ENCODE measurements around the gene WBP1L.
A peak's percentile ranks its signal among the peaks of the same experiment; 100 is the strongest.

The WBP1L gene

GRCh38 chr10:102710609-102711008, 33.1 kb upstream of the WBP1L start (continued):
- TF ChIP-seq ZNF660 (tag by site-specific recombination; IDR thresholded peaks at IDR 0.05) (0 out of 2 replicates have a peak, but pooled peaks have one; percentile 13), ZNF629 (tag by site-specific recombination; IDR thresholded peaks at IDR 0.05) (peak; percentile 36; the same call in 1 of the 2 replicates), ZNF335 (tag by site-specific recombination; conservative IDR thresholded peaks at IDR 0.05) (peak; percentile 35; the same call in 1 of the 2 replicates), ZEB2 (tag by site-specific recombination; IDR thresholded peaks at IDR 0.05) (no peak; the same call in 1 of the 2 replicates), ZNF621 (tag by site-specific recombination; IDR thresholded peaks at IDR 0.05) (no peak)

GRCh38 chr10:102712089-102712488, 31.7 kb upstream of the WBP1L start:
- CTCF ChIA-PET, result interaction anchor here (0.7 to 6.7 kb wide), 7 partner anchors 26 to 269 kb away, joined by 3 to 57 read pairs (median 5); no protein-coding TSS in a partner anchor
- H3K27ac ChIP-seq (ENCODE audit: extremely low read depth, low read depth, low read length), result no peak overlapping the region
- H3K4me3 ChIP-seq (ENCODE audit: low read depth, low read length), result no peak overlapping the region
- H3K4me1 ChIP-seq (ENCODE audit: control insufficient read depth, insufficient read depth, low read length), result peaks cover 17% of the 10 kb centered on the region
- no peaks in the 10 kb centered on the region; a peak in 1 of 3 replicates for H3K36me3 ChIP-seq (ENCODE audit: control insufficient read depth in 2 of 2, insufficient read depth in 1 of 2, low read length in 2 of 2)
- H3K9me3 ChIP-seq (ENCODE audit: control insufficient read depth, insufficient read depth, low read depth, low read length), result no peaks in the 10 kb centered on the region
- POLR2A ChIA-PET, result interaction anchor here (0.7 to 1.6 kb wide), 2 partner anchors 31 to 84 kb away, joined by 3 to 4 read pairs; partner anchors contain the start of gene WBP1L
- TF ChIP-seq PRDM6 (tag by site-specific recombination; IDR thresholded peaks at IDR 0.05) (peak; percentile 6; the same call in 1 of the 2 replicates), ZNF223 (tag by site-specific recombination; IDR thresholded peaks at IDR 0.05) (no peak)

GRCh38 chr10:102712843-102713538, 30.8 kb upstream of the WBP1L start:
- Histone ChIP-seq H3K27ac (ENCODE audit: extremely low read depth, low read depth, low read length) (peak overlapping the region; percentile 65), H3K4me1 (ENCODE audit: control insufficient read depth, insufficient read depth, low read length) (peaks cover 22% of the 10 kb centered on the region), H3K4me3 (ENCODE audit: low read depth, low read length) (peak overlapping the region; percentile 65), H3K9me3 (ENCODE audit: control insufficient read depth, insufficient read depth, low read depth, low read length) (no peaks in the 10 kb centered on the region), H3K36me3 (ENCODE audit: control insufficient read depth in 2 of 2, insufficient read depth in 1 of 2, low read length in 2 of 2) (peaks cover 0 to 3% of the 10 kb centered on the region in 2 experiments; a peak in 2 of 3 replicates)
- POLR2A ChIA-PET, result interaction anchor here (0.7 to 2.9 kb wide), 9 partner anchors 27 to 655 kb away, joined by 3 to 24 read pairs (median 4); partner anchors contain the start of genes TRIM8 and WBP1L
- CTCF ChIA-PET, result interaction anchor here (0.6 to 6.7 kb wide), 9 partner anchors 14 to 483 kb away, joined by 3 to 57 read pairs (median 3); no protein-coding TSS in a partner anchor
- no peak for TF ChIP-seq GLI4 (tag by site-specific recombination; IDR thresholded peaks at IDR 0.05)
- TF ChIP-seq PRDM2 (tag by site-specific recombination; IDR thresholded peaks at IDR 0.05; ENCODE audit: borderline replicate concordance), result no peak
- TF ChIP-seq PRDM6 (tag by site-specific recombination; IDR thresholded peaks at IDR 0.05), result peak; percentile 75
- no peak for TF ChIP-seq HOXD13 (CRISPR knock-in tag; IDR thresholded peaks at IDR 0.05; ENCODE audit: borderline replicate concordance)
- no peak for TF ChIP-seq ZFP41 (tag by site-specific recombination; IDR thresholded peaks at IDR 0.05; ENCODE audit: borderline replicate concordance)
- no peak for TF ChIP-seq BCL11B (tag by site-specific recombination; IDR thresholded peaks at IDR 0.05; ENCODE audit: low read depth)
- TF ChIP-seq ZBTB44 (tag by site-specific recombination; IDR thresholded peaks at IDR 0.05), result no peak
- TF ChIP-seq ZNF341 (tag by site-specific recombination; IDR thresholded peaks at IDR 0.05; ENCODE audit: low read depth), result no peak
- no peak for TF ChIP-seq ATF2 (tag by site-specific recombination; IDR thresholded peaks at IDR 0.05; ENCODE audit: low read depth)
- no peak for TF ChIP-seq ZNF626 (tag by site-specific recombination; IDR thresholded peaks at IDR 0.05)
- no peak for TF ChIP-seq ZNF146 (tag by site-specific recombination; IDR thresholded peaks at IDR 0.05)
- no peak for TF ChIP-seq ZNF664 (tag by site-specific recombination; IDR thresholded peaks at IDR 0.05)
